ENCODE results near the gene SH3PXD2A.

Gene SH3PXD2A

DNA sequence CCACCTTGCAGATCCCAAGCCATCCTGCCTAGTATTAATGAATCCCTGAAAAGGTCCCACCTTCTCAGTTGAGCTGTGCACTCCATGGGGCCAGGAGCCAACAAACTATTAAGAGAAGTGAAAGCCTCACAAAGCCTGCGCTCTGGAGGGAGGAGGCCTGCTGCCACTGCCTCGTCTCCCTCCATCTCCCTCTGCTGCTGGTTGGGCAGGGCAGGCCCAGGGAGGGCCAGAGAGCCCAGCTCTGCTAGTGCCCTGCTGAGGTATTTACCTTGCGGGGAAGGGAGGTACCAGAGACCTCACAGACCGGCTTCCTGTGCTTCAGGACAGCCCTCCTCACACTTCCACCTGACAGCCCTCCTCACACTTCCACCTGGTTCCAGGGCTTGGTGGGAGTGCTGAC is 171.5 kb downstream of the SH3PXD2A start:
- no peak for DNase-seq (ENCODE audit: low spot score)

GRCh38 chr10:103682631-103683030 is 172.7 kb downstream of the SH3PXD2A start:
- no peak for DNase-seq (ENCODE audit: low spot score)

DNA sequence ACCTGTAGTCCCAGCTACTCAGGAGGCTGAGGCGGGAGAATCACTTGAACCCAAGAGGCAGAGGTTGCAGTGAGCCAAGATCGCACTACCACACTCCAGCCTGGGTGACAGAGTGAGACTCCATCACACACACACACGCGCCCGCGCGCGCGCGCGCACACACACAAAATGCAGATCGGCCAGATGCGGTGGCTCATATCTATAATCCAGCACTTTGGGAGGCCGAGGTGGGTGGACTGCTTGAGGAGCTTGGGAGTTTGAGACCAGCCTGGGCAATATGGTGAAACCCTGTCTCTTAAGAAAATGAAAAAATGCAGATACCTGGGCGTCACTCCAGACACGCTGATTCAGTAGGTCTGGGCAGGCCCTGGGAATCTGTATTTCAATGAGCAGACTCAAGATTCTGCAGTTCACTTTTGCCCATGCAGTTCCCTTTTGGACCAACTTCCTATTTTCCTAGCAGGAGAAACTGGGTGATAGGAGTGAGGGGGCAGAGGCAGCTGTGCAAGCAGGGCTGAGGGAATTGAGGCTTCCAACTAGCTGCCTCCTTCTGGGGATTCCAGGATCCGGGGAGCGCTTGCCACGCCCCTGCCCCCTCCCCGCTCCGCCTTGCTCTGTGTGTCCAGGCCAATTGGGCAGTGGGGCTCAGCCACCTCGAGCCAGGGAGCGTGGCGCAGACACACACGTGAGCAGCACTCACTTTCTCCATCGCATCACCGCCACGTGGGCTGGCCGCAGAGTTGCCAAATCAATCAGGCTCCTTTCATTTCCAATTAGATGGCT is 173.6 kb downstream of the SH3PXD2A start:
- no peak for DNase-seq (ENCODE audit: low spot score)

DNA sequence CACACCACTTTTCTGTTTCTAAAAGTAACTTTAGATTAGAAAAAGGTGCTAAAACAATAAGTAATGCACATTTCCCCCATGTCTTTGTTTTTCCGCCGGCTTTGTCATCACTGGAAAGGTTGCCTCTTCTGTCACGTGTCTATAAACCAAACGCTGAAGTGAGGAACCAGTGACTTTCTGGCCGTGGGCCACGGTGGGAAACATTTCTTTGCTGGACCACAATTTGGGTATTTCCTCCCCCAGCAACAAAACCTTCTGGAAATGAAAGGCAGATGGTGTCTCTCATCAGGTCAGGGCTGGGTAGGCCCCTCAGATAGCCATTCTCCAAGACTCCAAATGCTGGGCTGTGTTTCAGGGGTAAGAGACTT is 174.5 kb downstream of the SH3PXD2A start:
- no peak for DNase-seq (ENCODE audit: low spot score)

DNA sequence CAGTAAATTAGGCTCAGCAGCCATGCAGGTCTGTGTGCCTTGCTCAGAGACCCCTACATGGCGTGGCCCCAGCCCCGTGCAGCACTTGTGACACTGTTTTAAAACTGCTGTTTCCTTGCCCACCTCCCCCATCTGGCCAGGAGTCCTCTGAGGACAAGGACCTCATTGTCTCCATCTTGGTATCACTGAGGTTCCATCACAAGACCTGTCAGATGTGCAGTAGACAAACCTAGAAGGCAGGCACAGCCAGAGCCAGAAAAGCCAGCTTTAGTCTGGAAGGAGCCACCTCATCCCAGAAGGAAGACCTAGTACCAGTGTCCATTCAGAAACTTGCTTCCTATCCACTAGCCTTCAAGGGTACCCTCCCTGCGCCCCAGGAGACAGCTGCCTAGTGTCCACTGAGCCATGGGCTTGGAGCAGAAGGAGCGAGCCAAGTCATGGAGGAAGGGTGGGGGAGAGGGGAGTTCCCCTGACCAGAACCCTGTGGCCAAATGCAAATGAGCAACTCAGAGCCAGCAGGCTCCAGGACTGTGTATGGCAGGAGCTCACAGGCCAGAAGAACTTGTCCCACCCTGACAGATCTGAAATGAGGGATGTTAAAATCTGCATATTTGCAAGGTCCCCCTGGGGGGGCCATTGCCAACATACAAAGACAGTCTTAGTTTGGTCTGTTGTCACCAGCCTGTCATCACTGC is 176.1 kb downstream of the SH3PXD2A start:
- no peak for DNase-seq (ENCODE audit: low spot score)

- peak; percentile 66 for DNase-seq (ENCODE audit: low spot score)
These were observed 177.2 kb downstream of the SH3PXD2A start for GRCh38 chr10:103678178-103678526.

DNA sequence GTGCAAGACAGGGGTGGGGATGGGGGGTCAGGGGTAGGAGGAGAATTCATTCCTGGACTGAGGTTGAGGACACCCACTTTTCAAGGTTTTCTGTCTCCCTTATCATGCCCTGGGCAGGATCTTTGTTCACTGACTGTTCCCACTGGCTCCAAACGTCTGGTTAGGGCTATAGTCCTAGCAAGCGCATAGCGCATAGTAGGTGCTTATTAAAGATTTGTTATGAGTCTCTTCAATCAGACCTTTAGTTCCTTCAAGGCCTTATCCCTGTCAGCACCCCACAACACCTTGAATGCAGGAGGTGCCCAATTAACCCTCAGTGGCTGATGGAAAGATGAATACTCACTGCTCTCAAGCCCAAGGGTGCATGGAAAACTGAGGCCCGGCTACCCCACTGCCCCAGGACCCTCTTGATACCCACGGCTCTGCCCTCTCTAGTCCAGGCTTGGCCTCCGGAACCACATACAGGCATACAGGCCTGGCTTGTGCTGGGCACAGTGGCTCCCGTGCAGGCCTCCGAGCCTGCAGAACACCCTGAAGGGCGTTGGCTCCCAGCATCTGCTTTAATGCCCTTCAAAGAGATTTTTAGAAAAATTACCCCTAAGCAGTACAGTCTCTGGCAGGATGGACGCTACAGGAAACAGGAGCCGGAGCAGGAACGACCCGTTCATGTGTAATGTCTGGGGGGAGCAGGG is 177.7 kb downstream of the SH3PXD2A start:
- no peak for DNase-seq (ENCODE audit: low spot score)

- DNase-seq (ENCODE audit: low spot score), result no peak
These were observed 178.4 kb downstream of the SH3PXD2A start for GRCh38 chr10:103676851-103677417.

GRCh38 chr10:103676058-103676785 is 179.2 kb downstream of the SH3PXD2A start:
- DNase-seq (ENCODE audit: low spot score), result no peak

DNA sequence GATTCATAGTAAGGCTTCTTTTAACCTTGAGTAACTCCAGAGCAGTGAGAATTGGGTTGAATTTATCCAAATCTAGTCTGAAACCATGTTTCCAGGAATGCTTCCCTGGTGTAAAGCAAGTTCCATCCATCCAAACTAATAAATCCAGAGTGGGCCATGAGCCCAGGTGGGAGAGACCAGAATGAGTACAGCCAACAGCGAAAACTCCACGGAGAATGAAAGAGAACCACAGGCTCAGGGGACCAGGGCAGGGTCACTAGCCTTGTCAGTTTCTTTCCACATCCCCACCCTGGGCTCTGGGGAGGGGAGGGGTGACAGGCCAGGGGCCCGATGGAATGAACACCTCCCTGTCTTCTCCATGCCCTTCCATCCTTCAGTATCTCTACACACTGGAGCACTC is 181.8 kb downstream of the SH3PXD2A start:
- no peak for DNase-seq (ENCODE audit: low spot score)

DNA sequence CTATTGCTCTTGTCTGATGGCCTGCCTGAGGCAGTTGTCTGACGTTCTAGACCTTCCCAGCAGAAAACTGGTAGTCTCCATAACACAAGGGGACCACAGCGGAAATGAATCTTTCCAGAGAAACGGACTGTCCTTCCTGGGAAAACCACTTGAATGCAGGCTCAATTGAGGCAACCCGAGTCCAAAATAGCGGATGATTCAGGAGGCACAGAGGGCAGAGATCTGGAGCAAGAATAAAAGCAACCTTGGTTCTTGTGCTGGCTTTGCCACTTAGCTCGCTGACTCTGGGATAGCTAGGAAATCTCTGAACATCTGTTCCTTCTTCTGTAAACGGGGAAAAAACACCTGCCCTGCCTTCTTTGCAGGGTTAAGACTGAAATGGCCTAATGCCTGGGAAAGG is 183.0 kb downstream of the SH3PXD2A start:
- no peak for DNase-seq (ENCODE audit: low spot score)

- DNase-seq (ENCODE audit: low spot score), result no peak
These were observed 184.1 kb downstream of the SH3PXD2A start for GRCh38 chr10:103671126-103671895.

DNA sequence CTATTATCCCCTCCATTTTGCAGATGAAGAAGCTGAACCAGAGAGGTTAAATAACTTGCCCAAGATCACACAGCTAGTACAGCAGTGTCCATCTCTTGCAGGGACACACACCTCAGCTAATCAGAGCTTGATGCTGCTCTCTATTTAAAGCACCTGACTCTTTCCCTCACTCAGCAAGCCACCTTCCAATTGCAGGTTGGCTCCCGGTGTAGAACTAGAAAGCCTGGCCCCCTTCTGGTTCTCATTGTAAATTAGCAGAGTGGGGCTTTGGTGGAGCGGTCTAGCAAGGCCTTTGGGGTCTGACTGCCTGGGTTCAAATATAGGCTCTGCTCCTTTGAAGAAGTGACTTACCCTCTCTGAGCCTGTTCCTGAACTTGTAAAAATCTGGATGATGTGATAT is 185.4 kb downstream of the SH3PXD2A start:
- DNase-seq (ENCODE audit: low spot score), result no peak

DNA sequence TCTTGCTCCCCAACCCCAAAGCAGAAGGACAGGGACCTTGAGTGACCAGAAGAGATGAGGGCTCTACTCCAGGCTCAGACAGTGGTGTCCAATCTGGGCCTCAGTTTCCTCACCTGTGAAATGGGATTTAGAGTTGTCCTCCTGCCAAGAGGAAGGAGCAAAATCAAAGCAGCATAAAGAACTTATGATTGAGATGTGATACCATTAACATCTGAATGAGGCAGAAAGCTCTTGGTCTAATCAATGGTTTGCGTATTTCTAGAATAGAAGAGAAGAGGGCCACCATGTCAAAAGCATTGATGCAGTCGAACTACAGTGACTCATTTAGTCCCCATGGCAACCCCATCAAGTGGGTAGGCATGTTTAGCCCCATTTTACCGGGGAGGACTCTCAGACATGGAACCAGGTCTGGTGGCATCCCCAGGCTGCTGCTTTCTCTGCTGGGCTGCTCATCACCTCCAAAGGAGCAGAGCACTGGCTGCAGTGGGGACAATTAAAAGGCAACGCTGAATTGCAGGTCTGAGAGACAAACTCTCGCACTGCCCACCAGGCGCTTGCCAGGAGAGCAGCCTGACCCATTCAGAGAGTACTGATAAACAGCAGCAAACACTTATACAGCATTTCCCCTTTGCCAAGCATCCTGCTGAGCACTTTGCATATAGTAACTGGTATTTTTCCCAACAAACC is 186.0 kb downstream of the SH3PXD2A start:
- no peak for DNase-seq (ENCODE audit: low spot score)

DNA sequence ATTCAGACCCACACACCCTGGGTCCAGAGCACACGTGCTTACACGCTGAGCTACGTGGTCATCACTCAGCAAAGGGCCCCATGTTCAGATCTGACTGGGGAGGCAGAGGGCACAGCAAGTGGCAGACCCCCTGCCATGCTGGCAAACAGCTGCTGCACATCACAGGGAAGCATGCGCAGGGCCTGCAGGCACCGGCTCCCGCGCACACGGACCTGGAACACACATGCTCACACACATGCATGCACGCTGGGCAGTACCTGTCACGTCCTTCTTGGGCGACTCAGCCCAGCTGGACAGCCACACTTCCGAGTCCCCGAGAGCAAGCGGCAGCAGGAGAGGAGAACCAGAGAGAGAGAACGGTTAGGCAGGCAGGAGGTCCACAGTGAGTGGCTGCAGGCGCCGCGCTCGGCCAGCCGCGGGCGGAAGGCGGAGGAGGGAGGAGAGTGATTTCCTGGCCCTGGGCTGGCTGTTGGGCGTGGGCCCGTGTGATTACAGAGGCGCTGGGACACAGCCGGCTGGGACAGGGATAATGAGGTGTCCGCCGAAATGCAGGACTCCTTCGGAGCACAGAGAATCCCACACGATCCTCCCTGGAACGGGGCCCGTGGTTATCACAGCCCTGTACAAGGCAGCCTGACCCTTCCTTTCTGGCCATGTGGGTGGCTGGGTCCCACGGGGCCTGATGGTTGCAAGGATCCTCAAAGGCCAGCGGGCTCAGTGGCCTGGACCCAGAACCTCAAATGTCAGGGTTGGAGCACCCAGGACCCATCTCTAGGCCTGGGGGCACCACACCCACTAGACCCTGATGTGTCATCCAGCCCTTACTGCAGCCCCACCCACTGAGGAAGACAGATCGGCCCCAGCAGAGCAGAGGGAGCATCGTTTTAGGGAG is 186.8 kb downstream of the SH3PXD2A start:
- DNase-seq (ENCODE audit: low spot score), result no peak

GRCh38 chr10:103667356-103667755 is 188.0 kb downstream of the SH3PXD2A start:
- DNase-seq (ENCODE audit: low spot score), result no peak

DNA sequence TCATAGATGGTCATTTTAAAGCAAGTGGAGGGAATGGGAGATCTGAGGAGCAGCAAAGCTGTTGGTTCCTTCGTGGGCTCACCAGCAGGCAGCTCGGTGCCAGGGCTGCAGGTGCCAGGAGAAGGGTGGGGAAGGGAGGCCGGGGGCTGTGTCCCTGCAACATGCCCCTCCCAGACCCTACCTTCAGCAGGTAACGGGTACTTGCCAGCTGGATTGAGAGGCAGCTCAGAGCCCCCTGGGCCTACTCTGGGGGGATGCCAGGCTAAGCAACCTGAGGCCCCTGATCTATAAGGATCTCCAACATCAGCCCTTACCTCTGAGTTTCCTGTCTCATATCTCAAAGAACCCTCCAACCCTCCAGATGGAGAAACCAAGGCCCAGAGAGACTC is 188.6 kb downstream of the SH3PXD2A start:
- DNase-seq (ENCODE audit: low spot score), result no peak

- no peak for DNase-seq (ENCODE audit: low spot score)
These were observed 189.2 kb downstream of the SH3PXD2A start for GRCh38 chr10:103666087-103666761.

All from ecto neural progenitor cell (in vitro differentiated cells).